Activated T-helper 17 cell treated with anti-CD3 and anti-CD28 coated beads, Interleukin-2, amount 50 U/mL, for 72 hours (primary cell): ENCODE results near the gene CTBP1. TPM values are rescaled to one million over a fixed set of nuclear protein-coding genes. Genes with fewer than 3 reads are reported as not detected.

Experiments used
- ATAC-seq: fragments of 150-1000 bp; cut with Tn5 transposase; replicated peaks from 2 replicates; pipeline ENCODE4 v1.10.0; 2021; ENCODE audit warnings: mild to moderate bottlenecking, moderate library complexity
- H3K27ac Mint-ChIP-seq: one replicate; pipeline ENCODE4 v1.8.0; 2022; ENCODE audit warnings: mixed read lengths
- H3K27me3 Mint-ChIP-seq: one replicate; pipeline ENCODE4 v1.8.0; 2022; ENCODE audit warnings: mixed read lengths
- H3K36me3 Mint-ChIP-seq: one replicate; pipeline ENCODE4 v1.8.0; 2022; ENCODE audit warnings: low read depth, mild to moderate bottlenecking, mixed read lengths
- H3K4me1 Mint-ChIP-seq: one replicate; pipeline ENCODE4 v1.8.0; 2022; ENCODE audit warnings: mixed read lengths
- H3K4me3 Mint-ChIP-seq: one replicate; pipeline ENCODE4 v1.8.0; 2022; ENCODE audit warnings: mild to moderate bottlenecking, mixed read lengths
- H3K9me3 Mint-ChIP-seq: one replicate; pipeline ENCODE4 v1.8.0; 2022; ENCODE audit warnings: mixed read lengths
- total RNA-seq, 2 donors: library from RNA; stranded (reverse); gene quantifications; one replicate each; pipeline ENCODE4 v1.2.3, GENCODE V29; 2022

CTBP1 gene
- total RNA-seq, 2 donors from 2014 or later = 117 to 173 TPM

DNA sequence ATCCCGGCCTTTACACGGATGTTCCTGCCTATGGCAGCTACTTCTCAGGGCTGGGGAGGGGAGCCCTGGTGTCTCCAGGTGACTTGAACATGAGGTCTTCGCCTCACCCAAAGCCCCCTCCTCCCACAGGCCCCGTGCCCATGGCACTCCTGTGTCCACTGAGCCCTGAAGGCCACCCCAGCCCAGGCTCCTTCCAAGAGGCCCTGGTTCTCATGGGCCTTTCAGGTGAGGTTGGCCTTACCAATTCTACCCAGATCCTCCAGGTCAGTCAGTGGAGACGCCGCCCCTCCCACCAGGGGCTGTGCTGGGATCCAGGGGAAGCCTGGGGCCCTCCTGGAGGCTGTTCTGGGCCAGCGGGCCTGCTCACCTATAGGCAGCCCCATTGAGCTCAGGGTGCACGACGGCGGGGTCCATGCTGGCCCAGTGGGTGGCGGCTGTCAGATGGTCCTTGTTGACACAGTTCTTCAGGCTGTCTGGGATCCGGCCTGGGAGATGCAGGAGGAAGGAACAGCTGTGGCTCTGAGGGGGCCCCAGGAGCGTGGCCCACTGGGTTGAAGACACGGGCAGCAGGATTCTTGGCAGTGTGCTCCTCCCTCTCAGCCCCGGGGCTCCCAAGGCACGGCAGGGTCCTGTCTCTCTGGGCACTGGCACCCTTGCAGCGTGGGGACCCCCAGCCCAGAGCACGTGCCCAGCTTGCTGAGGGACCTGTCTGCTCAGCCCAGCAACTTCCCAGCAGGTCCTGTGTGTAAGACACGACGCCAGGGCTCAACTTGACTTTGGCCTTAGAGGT, 36.2 kb downstream of the CTBP1 start:
- peaks cover 37% of the 10 kb centered on the region for H3K36me3 Mint-ChIP-seq
- H3K4me1 Mint-ChIP-seq = peaks cover 8% of the 10 kb centered on the region
- ATAC-seq = no peak
- H3K4me3 Mint-ChIP-seq = no peak overlapping the region
- no peaks in the 10 kb centered on the region for H3K9me3 Mint-ChIP-seq
- no peak overlapping the region for H3K27ac Mint-ChIP-seq
- H3K27me3 Mint-ChIP-seq = no peaks in the 10 kb centered on the region

DNA sequence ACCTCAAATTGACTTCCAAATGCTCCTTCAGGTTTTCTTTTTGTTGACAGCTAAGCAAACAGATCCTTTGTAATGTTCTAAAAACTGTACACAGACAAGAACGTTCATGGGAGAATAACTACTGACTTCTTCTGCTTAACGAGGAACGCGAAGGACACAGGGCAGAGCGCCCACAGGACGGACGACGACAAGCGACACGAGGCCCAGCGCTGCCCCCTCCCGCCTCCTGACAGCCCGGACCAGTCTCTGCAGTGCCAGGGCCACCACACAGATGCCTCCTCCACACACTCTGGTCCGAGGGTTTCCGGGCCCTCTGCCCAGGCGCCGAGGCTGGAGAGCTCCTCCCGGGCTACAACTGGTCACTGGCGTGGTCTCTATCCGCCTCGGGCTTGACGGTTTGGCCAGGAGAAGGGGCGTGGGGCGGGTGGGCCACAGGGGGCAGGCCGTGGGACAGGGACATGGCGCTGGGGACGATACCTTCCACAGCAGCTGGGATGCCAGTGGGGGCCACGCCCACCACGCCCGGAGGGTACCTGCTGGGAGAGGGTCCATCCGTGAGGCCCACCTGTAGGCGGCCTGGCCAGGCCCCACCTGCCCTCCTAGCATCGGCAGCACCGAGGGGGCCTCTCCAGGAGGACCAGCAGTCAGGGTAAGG, 36.9 kb downstream of the CTBP1 start:
- H3K4me1 Mint-ChIP-seq = peaks cover 4% of the 10 kb centered on the region
- H3K9me3 Mint-ChIP-seq = no peaks in the 10 kb centered on the region
- H3K27ac Mint-ChIP-seq = no peak overlapping the region
- no peaks in the 10 kb centered on the region for H3K27me3 Mint-ChIP-seq
- H3K36me3 Mint-ChIP-seq = peaks cover 29% of the 10 kb centered on the region
- H3K4me3 Mint-ChIP-seq = no peak overlapping the region
- no peak for ATAC-seq

DNA sequence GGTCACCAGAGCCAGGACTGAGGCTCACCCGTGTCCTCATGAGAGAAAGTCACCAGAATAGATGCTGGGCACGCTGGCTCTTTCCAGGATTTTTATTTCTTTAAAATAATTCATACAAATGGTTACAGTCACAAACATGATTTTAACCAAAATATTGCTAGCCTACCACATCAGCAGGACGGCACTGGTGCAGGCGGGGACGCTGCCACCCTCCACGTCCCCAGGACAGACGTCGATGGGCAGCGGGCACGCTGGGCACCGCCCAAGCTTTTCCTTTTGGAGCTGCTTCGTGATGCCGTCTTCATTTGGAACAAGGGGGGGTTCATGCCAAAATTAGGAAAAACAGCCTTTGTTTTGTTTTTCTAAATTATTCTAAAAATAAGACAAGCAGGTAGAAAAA, 37.6 kb downstream of the CTBP1 start:
- Mint-ChIP-seq H3K36me3 (peaks cover 24% of the 10 kb centered on the region), H3K9me3 (no peaks in the 10 kb centered on the region), H3K4me3 (no peak overlapping the region), H3K4me1 (peaks cover 4% of the 10 kb centered on the region), H3K27ac (no peak overlapping the region), H3K27me3 (no peaks in the 10 kb centered on the region)
- ATAC-seq = no peak

DNA sequence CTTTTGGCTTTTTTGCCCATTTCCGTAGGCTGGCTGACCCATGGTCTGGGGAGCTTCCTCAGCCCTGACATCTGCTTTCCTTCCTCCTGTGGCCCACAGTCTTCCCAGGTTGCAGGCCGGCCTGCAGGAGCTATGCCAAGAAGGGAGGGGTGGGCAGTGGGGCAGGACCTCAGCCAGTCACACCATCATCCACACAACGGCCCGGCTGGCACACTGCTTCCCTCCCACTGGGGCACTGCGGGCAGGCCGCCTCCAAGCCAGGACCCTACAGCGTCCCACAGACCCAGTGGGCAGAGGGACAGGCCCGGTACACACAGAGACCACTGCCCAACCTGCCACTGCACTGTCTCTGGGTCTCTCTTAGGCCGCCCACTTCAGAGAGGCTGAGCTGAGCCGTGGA, 38.0 kb downstream of the CTBP1 start:
- Mint-ChIP-seq H3K4me1 (peaks cover 4% of the 10 kb centered on the region), H3K36me3 (peaks cover 22% of the 10 kb centered on the region), H3K27ac (no peak overlapping the region), H3K9me3 (no peaks in the 10 kb centered on the region), H3K4me3 (no peak overlapping the region), H3K27me3 (no peaks in the 10 kb centered on the region)
- no peak for ATAC-seq

DNA sequence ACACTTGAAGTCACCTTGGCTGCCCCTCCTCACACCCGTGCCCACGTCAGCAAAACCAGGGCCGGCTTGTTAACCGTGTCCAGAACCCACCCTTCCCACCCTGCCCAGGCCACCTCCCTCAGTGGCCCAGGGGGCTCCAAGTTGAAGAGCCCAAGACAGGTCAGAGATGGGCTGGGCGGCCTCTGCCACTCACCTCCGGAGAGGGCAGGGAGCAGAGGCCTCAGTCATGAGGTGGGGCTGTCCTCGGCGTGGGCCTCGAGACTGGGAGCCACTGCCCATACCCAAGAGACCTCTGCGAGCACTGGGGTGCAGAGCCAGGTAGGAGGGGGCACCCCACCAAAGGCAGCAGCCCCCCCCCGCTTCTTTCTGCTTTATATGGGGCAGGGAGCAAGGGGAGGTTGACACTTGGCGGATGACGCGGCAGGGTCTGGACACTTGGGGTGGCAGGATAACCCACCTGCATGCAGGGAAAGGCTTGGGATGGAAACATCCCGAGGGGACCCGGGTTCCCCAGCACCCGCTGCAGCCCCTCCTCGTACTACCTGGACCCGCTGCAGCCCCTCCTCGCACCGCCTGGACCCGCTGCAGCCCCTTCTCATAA, 38.6 kb downstream of the CTBP1 start:
- Mint-ChIP-seq H3K27me3 (no peaks in the 10 kb centered on the region), H3K9me3 (no peaks in the 10 kb centered on the region), H3K27ac (no peak overlapping the region), H3K36me3 (peaks cover 21% of the 10 kb centered on the region), H3K4me3 (no peak overlapping the region), H3K4me1 (peaks cover 4% of the 10 kb centered on the region)
- ATAC-seq = no peak

DNA sequence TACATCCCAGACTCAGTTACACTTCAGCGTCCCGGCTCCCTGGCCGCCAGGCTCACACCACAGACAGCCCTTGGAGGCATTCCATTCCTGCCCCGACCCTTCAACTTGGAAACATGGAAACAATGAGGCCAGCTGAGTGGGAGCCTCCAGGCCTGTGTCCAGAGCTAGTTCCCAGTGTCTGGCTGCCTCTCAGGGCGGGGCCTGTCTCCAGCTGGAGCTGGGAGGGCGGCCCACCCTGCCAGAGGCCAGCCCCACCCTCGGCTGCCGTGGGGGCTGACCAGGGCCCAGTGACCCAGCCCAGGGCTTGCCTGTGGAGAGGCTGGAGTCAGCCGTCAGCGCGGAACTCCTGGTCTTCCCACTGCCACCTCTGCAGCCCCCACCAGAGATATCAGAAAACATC, 39.1 kb downstream of the CTBP1 start:
- Mint-ChIP-seq H3K4me1 (peaks cover 4% of the 10 kb centered on the region), H3K36me3 (peaks cover 15% of the 10 kb centered on the region), H3K27me3 (no peaks in the 10 kb centered on the region), H3K27ac (no peak overlapping the region), H3K4me3 (no peak overlapping the region), H3K9me3 (no peaks in the 10 kb centered on the region)
- no peak for ATAC-seq

DNA sequence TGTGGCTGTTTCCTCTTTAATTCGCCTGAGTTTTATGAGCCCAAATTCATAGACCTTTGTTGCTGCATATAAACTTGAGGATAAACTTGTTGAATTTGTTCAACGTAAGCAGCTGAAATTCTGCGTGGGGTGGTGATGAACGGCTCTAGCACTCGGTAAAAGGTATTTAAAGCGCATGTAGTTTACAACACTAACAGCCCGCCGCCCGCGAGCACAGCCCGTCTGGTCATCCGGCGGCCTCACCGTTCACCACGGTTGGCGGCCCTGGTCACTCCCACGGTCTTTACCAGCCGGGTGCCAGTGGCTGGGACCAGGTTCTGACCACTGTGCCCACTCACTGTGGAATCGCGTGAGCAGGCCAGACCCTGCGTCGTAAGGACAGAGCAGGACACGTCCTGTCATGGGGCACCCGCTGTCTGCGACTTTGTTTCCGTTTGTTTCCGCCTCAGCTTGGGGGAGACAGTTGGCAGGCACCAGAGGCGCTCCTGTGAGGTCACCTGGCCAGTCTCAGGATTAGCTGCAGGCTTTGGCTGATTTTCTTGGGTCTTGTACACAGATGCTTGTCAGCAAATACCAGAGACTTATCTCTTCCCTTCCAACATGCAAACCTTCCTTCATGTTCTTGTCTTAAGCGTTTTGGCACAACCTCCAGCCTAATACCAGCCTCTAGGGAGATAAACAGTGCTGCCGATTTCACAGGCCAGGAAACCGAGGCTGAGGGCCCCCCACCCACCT, 39.8 kb downstream of the CTBP1 start:
- ATAC-seq = no peak
- no peaks in the 10 kb centered on the region for H3K27me3 Mint-ChIP-seq
- peaks cover 14% of the 10 kb centered on the region for H3K36me3 Mint-ChIP-seq
- H3K4me1 Mint-ChIP-seq = peaks cover 4% of the 10 kb centered on the region
- peak overlapping the region; percentile 60 for H3K4me3 Mint-ChIP-seq
- no peaks in the 10 kb centered on the region for H3K9me3 Mint-ChIP-seq
- H3K27ac Mint-ChIP-seq = peak overlapping the region; percentile 59

DNA sequence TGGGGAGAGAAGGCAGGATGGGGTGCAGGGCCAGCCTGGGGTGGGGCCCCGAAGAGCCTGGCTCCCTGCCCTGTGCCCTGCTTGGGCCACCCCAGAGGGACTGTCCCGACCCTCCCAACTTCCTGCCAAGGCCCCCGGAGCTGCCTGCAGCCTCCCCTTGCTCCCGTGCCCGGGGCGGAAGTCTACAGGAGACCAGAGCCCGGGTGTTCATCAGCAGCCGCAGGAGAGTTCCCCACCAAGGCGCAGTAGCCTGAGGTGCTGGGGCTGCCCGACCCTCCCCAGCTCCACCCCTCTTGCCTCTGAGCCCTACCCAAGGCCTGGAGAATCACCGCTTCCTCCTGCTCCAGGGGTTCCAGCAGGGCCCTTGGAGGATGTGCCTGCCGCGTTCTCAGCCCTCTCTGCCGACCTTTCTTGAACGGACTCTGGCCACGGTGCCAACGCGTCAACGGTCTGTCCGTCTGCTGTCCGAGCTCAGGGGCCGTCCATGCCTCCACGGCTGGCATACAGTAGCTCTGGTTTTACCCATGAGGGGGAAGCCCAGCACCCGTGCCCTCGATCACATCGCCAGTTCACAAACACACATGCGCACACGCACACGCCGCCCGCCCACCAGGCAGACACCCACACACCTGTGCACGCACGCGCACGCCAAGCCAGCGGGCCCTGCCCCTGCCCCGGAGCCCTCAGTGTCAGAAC, 40.5 kb downstream of the CTBP1 start:
- H3K4me1 Mint-ChIP-seq = peaks cover 4% of the 10 kb centered on the region
- peak overlapping the region; percentile 59 for H3K27ac Mint-ChIP-seq

DNA sequence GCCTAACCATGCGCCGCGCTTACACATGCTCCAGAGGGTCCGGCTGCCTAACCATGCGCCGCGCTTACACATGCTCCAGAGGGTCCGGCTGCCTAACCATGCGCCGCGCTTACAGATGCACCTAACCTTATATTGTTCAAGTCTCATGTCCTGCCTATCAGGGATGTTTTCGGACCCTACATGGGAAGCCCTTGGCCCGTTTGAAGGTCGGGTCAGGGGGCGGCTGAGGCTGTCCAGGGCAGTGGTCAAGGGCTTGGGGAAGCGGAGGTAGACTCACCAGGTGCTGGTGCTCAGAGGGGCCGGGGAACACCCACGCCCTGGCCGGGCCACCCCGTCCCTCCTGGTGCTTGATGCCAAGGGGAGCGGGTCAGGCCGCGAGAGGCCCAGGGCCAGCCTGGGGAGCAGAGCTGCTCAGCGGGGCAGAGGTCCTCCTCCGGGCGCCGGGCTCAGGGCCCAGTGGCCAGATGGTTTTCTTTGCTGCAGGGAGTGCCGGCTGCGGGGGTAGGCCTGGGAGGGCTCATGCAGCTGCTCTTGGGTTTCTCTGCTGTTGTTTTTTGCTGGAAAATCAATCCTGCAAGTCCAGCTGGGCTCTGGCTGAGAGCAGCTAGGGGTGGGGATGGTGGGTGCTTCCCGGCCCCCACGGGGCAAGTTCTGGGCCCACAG, 41.2 kb downstream of the CTBP1 start:
- no peak for ATAC-seq
- Mint-ChIP-seq H3K9me3 (no peaks in the 10 kb centered on the region), H3K4me3 (no peak overlapping the region), H3K27ac (no peak overlapping the region), H3K36me3 (peaks cover 11% of the 10 kb centered on the region), H3K4me1 (peaks cover 8% of the 10 kb centered on the region), H3K27me3 (no peaks in the 10 kb centered on the region)

More for the DNA sequence above, 40.5 kb downstream of the CTBP1 start:
- ATAC-seq = peak; percentile 60
- no peaks in the 10 kb centered on the region for H3K27me3 Mint-ChIP-seq
- no peaks in the 10 kb centered on the region for H3K9me3 Mint-ChIP-seq
- peaks cover 14% of the 10 kb centered on the region for H3K36me3 Mint-ChIP-seq
- H3K4me3 Mint-ChIP-seq = peak overlapping the region; percentile 60

DNA sequence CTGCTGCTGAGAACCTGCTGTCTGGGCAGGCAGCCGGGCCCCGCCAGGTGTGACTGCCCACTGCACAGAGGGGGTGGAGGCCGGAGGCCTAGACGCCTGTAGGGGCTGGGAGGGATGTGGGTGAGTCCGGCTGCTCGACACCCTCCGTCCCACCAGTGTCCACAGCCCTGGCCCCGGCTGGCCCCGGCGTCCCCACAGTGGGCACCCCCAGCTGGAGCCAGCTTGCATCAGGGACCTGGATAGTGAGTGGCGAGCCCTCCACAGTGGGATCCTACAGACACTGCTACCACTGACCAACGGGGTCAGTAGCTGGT, 41.8 kb downstream of the CTBP1 start:
- H3K27me3 Mint-ChIP-seq = no peaks in the 10 kb centered on the region
- H3K27ac Mint-ChIP-seq = no peak overlapping the region
- no peak overlapping the region for H3K4me3 Mint-ChIP-seq
- H3K36me3 Mint-ChIP-seq = peaks cover 10% of the 10 kb centered on the region
- no peaks in the 10 kb centered on the region for H3K9me3 Mint-ChIP-seq
- no peak for ATAC-seq
- peaks cover 11% of the 10 kb centered on the region for H3K4me1 Mint-ChIP-seq

DNA sequence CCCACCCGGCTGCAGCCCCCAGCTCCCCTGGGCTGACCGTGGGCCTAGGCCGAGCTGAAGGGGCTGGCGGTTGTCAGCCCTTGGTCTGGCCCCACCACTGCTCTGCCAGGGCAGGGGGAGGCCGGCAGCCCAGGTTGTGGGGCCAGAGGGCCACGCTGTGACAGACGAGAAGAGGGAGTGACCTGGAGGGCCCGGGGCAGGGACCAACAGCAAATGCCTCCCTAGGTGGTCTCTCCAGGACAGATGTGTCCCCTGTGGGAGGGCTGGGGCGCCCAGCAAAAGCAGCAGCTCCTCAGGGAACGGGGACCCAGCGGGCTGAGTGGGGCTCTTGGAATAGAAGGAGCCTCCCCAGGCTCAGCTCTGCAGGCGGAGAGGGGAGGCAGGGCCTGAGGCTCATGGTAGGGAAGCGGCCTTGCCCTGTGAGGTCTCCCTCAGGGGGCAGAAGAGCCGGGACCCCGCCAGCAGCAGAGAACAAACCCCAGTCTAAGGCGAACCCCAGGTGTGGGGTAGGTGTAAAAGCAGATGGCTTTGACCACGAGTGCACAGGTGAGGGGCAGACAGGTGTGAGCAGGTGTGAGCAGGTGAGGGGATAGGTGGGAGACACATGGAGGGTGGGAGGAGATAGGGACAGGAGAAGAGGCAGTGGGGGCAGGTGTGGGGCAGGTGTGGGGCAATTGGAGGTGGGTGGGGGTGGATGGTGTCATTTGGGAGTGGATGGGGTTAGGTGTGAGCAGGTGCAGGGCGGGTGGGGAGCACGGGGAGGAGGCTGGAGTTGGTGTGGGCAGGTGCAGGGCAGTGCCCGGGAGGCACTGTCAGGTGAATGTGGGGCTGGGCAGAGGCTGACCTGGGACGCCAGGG, 42.4 kb downstream of the CTBP1 start:
- Mint-ChIP-seq H3K36me3 (peaks cover 10% of the 10 kb centered on the region), H3K4me1 (peaks cover 17% of the 10 kb centered on the region), H3K27me3 (no peaks in the 10 kb centered on the region), H3K4me3 (no peak overlapping the region), H3K27ac (no peak overlapping the region), H3K9me3 (no peaks in the 10 kb centered on the region)
- ATAC-seq = no peak

DNA sequence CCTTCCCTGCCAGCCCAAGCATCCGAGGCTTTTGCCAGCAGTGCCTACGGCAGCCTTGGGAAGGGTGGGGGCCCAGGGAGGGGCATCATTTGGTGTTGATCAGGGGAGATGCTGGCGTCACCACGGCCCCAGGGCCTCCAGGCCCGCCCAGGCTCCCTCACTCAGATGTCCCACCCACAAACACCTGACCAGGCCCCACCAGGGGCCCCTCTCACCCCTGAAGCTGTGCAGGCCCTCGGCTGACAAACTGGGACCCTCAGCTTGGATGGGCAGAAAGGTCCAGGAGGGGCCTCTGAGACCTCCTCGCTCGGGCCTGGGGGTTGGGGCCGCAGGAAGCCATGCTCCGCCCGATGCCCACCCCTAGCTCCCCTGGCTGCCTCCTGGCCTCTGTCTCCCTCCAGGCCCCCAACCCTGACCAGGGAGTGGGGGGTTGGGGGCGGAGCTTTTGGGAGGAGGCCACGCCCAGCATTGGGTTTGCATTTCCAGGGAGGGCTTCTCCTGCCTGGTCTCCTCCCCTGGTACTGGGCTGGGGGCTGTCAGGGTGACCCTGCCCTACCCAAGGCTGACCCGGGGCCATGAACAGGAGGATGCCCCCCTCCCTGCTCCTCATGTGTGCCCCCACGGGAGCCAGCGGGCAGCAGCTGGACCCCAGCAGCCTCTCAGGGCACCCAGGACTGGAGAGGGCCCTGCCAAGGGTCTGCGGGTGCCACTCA, 43.2 kb downstream of the CTBP1 start:
- no peaks in the 10 kb centered on the region for H3K27me3 Mint-ChIP-seq
- H3K4me3 Mint-ChIP-seq = no peak overlapping the region
- ATAC-seq = no peak
- H3K9me3 Mint-ChIP-seq = no peaks in the 10 kb centered on the region
- H3K4me1 Mint-ChIP-seq = peaks cover 17% of the 10 kb centered on the region
- peaks cover 6% of the 10 kb centered on the region for H3K36me3 Mint-ChIP-seq
- no peak overlapping the region for H3K27ac Mint-ChIP-seq
